ENCODE data around the gene PEAR1.
A peak's percentile ranks its signal among the peaks of the same experiment; 100 is the strongest.
"Not testable (repeated sequence)": the region's sequence is repeated elsewhere in the genome, so short reads cannot be mapped to it uniquely, and the experiment has no call there.

Gene PEAR1

DNA sequence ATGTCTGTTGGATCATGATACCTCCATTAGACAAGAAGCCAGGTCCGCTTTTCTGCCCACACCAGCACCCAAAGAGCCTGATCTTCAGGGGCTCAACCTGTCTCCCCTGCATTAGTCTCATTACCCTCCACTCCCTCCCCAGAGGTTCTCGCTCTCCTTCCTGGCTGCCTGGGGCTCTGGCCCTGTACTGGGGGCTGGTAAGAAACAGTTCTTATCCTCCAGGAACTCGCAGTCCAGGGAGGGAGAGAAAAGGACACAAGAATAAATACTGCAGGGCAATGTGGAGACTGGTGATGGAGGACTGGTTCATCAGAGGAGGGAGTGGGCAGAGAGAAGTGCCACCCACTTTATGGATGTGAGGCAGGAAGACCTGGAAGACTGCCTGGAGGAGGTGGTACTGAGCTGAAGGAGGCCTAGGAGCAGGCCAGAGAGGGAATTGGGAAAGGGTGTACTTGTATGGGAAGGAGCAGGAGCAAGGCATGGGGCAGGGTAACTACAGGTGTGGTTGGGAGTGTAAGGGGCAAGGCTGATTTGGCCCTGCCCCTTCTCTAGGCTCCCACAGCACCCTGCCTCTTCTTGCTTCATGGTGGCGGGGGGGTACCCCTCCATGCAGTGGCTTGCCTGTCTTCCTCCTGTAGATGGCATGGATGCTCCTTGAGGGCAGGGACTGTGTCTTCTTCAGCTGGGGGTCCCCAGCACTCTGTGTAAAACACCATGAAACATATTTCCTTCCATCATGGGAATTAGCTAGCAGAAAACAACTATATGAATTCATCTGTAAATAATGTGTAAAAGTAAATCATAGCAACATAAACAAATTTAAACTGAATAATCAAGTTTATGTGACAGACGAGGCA, 31.9 kb downstream of the PEAR1 start:
- POLR2A ChIA-PET, result interaction anchor here (1.4 kb wide), 1 partner anchor 25 kb away, joined by 3 read pairs; no protein-coding TSS in a partner anchor
- DNase-seq (ENCODE audit: extremely low spot score), result no peak
- TF ChIP-seq L3MBTL2 (conservative IDR thresholded peaks at IDR 0.05) (no peak), HDGF (IDR thresholded peaks at IDR 0.05; ENCODE audit: borderline replicate concordance) (no peak), ZNF384 (IDR thresholded peaks at IDR 0.05) (no peak)
- CTCF ChIA-PET, result interaction anchor here (0.5 to 1.4 kb wide), 5 partner anchors 7 to 236 kb away, joined by 3 to 5 read pairs (median 4); no protein-coding TSS in a partner anchor

DNA sequence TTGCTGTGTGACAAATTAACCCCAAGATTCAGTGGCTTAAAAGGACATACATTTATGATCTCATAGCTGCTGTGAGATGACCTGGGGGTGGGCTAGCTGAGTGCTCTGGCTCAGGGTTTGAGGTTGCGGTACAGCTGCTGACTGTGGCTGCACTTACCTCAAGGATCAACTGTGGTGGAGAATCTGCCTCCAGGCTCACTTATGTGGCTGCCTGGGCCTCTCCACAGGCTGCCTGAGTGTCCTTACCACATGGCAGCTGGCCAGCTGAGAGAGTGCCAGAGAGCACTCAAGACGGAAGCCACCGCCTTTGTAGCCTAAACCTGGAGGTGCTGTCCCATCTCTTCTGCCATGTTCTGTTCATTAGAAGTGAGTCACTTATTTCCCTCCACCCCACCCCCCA, 32.7 kb downstream of the PEAR1 start:
- TF ChIP-seq, protein P1, sequence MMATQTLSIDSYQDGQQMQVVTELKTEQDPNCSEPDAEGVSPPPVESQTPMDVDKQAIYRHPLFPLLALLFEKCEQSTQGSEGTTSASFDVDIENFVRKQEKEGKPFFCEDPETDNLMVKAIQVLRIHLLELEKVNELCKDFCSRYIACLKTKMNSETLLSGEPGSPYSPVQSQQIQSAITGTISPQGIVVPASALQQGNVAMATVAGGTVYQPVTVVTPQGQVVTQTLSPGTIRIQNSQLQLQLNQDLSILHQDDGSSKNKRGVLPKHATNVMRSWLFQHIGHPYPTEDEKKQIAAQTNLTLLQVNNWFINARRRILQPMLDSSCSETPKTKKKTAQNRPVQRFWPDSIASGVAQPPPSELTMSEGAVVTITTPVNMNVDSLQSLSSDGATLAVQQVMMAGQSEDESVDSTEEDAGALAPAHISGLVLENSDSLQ (IDR thresholded peaks at IDR 0.05), result no peak
- TF ChIP-seq SUZ12 (IDR thresholded peaks at IDR 0.05) (no peak), SP1 (IDR thresholded peaks at IDR 0.05) (no peak), L3MBTL2 (conservative IDR thresholded peaks at IDR 0.05) (no peak), TARDBP (IDR thresholded peaks at IDR 0.05) (no peak), FOXM1 (IDR thresholded peaks at IDR 0.05; ENCODE audit: borderline replicate concordance) (no peak), LEF1 (IDR thresholded peaks at IDR 0.05; ENCODE audit: borderline replicate concordance) (no peak), FOXA1 (IDR thresholded peaks at IDR 0.05) (no peak), NFRKB (IDR thresholded peaks at IDR 0.05) (no peak), BHLHE40 (IDR thresholded peaks at IDR 0.05; ENCODE audit: borderline replicate concordance) (no peak), ELF4 (IDR thresholded peaks at IDR 0.05) (no peak), FOXK2 (IDR thresholded peaks at IDR 0.05) (no peak), ZNF384 (IDR thresholded peaks at IDR 0.05) (no peak)
- no peak for DNase-seq (ENCODE audit: extremely low spot score)
- CTCF ChIA-PET, result interaction anchor here (0.5 to 1.4 kb wide), 5 partner anchors 8 to 237 kb away, joined by 3 to 5 read pairs (median 4); no protein-coding TSS in a partner anchor
- POLR2A ChIA-PET, result interaction anchor here (1.1 to 1.4 kb wide), 2 partner anchors 16 to 25 kb away, joined by 3 to 4 read pairs; no protein-coding TSS in a partner anchor

DNA sequence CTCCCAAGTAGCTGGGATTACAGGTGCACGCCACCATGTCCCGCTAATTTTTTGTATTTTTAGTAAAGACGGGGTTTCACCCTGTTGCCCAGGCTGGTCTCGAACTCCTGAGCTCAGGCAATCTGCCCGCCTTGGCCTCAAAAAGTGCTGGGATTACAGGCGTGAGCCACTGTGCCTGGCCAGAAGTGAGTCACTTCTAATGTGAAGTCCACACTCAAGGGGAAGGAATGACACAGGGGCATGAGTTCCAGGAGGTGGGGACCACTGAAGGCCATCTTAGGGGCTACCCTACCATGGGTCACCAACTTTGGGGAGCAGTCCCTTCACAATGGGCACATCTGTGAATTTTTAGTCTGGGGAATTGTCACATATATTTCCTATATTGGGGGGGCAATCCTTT, 33.2 kb downstream of the PEAR1 start:
- ChIA-PET POLR2A (interaction anchor here (1.1 to 1.4 kb wide), 2 partner anchors 16 to 26 kb away, joined by 3 to 4 read pairs; no protein-coding TSS in a partner anchor), CTCF (interaction anchor here (0.9 to 1.8 kb wide), 4 partner anchors 10 to 237 kb away, joined by 4 to 8 read pairs (median 4); no protein-coding TSS in a partner anchor)
- DNase-seq (ENCODE audit: extremely low spot score), result not testable (repeated sequence)

DNA sequence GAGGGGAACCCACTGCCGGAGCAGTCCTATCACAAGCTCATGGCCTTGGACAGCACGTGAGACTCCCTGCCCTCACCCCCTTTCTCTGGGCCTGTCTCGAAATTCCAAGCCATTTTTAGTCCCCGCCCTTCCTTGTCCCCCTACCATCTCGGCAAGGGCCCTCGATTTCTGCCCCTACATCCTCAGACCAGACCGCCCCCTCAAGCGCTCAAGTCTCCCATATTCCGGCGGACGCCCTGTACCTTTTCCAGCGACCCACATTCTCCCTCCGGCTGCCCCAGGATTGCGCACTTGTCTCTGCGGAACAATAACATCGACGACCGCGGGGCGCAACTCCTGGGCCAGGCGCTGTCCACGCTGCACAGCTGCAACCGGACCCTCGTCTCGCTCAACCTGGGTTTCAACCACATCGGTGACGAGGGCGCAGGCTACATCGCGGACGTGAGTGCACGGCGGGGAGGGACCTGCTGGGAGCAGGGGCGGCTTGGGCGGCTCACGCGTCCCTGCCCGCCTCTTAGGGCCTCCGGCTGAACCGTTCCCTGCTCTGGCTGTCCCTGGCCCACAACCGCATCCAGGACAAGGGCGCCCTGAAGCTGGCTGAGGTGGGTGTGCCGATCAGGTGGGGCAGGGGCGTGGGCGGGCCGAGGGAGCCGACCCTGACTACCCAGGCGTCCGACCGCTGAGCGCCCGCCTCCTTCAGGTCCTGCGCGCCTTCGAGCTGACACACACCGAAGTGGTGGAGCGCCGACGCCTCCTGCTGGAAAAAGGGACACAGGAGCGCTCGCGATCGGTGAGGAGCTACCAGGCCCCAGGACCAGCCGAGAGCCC, 33.9 kb downstream of the PEAR1 start:
- ChIA-PET POLR2A (interaction anchor here (1.0 kb wide), 1 partner anchor 35 kb away, joined by 3 read pairs; no protein-coding TSS in a partner anchor), CTCF (interaction anchor here (0.6 to 1.8 kb wide), 31 partner anchors 7 to 238 kb away, joined by 3 to 35 read pairs (median 4); no protein-coding TSS in a partner anchor)
- peak; percentile 89 for DNase-seq (ENCODE audit: extremely low spot score)
- TF ChIP-seq FOXK2 (IDR thresholded peaks at IDR 0.05) (no peak), BHLHE40 (IDR thresholded peaks at IDR 0.05; ENCODE audit: borderline replicate concordance) (no peak), HDGF (IDR thresholded peaks at IDR 0.05; ENCODE audit: borderline replicate concordance) (0 out of 2 replicates have a peak, but pooled peaks have one; percentile 27), L3MBTL2 (conservative IDR thresholded peaks at IDR 0.05) (no peak)

DNA sequence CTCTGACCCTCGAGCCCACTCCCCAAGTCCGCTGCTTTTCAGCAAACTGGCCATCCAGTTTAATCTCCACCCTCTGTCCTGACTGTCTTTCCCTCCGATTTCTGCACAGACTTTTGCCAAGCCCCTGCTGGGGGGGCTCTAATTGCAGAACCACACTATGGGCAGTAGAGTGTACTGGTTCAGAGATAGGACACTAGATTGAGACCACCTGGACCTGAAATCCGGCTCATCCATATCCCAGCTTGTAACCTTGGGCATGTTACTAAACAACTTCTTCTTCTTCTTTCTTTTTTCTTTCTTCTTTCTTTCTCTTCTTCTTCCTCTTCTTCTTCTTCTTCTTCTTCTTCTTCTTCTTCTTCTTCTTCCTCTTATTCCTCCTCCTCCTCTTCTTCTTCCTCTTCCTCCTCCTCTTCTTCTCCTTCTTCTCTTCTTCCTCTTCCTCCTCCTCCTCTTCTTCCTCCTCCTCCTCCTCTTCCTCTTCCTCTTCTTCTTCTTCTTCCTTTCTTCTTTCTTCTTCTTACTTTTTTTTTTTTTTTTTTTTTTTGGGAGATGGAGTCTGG, 34.6 kb downstream of the PEAR1 start:
- no peak for TF ChIP-seq FOXK2 (IDR thresholded peaks at IDR 0.05)
- no peak for TF ChIP-seq FOXM1 (IDR thresholded peaks at IDR 0.05; ENCODE audit: borderline replicate concordance)
- no peak for TF ChIP-seq SP1 (IDR thresholded peaks at IDR 0.05)
- no peak for TF ChIP-seq BHLHE40 (IDR thresholded peaks at IDR 0.05; ENCODE audit: borderline replicate concordance)
- no peak for TF ChIP-seq TARDBP (IDR thresholded peaks at IDR 0.05)
- no peak for TF ChIP-seq ARNT (IDR thresholded peaks at IDR 0.05)
- TF ChIP-seq FOXA1 (IDR thresholded peaks at IDR 0.05), result no peak
- no peak for TF ChIP-seq LEF1 (IDR thresholded peaks at IDR 0.05; ENCODE audit: borderline replicate concordance)
- TF ChIP-seq NFRKB (IDR thresholded peaks at IDR 0.05), result no peak
- TF ChIP-seq HDGF (IDR thresholded peaks at IDR 0.05; ENCODE audit: borderline replicate concordance), result no peak
- no peak for TF ChIP-seq ELF4 (IDR thresholded peaks at IDR 0.05)
- no peak for TF ChIP-seq CTBP1 (IDR thresholded peaks at IDR 0.05; ENCODE audit: borderline replicate concordance)
- TF ChIP-seq L3MBTL2 (conservative IDR thresholded peaks at IDR 0.05), result no peak
- TF ChIP-seq ZNF384 (IDR thresholded peaks at IDR 0.05), result no peak
- TF ChIP-seq, protein P1 (IDR thresholded peaks at IDR 0.05), result no peak
- DNase-seq (ENCODE audit: extremely low spot score), result no peak
- POLR2A ChIA-PET, result interaction anchor here (1.0 kb wide), 1 partner anchor 36 kb away, joined by 3 read pairs; no protein-coding TSS in a partner anchor
- CTCF ChIA-PET, result interaction anchor here (0.6 to 1.8 kb wide), 31 partner anchors 8 to 239 kb away, joined by 3 to 35 read pairs (median 4); no protein-coding TSS in a partner anchor

DNA sequence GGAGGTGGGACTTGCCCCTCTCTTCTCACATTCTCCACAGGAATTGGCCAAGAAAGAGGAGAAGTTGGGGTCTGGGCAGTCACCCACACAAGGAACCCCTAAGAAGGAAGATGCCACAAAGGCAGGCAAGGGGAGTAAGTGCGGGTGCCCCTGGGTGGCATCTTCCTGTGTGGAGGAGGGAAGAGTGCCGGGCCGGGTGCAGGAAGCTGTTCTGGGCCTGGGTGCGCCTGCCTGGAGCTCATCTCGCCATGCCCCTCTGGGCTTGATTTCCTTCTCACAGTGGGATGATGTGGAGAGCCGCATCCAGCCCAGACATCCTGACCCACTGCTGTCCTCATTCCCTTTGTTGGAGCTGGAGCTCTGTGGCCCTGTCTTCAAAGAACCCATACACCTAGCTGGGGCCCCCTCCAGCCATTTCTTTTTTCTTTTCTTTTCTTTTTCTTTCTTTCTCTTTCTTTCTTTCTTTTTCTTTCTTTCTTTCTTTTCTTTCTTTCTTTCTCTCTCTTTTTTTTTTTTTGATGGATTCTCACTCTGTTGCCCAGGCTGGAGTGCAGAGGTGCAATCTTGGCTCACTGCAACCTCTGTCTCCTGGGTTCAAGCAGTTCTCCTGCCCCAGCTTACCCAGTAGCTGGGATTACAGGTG, 36.2 kb downstream of the PEAR1 start:
- TF ChIP-seq NFRKB (IDR thresholded peaks at IDR 0.05) (no peak), ZNF384 (IDR thresholded peaks at IDR 0.05) (no peak), ARNT (IDR thresholded peaks at IDR 0.05) (no peak), LEF1 (IDR thresholded peaks at IDR 0.05; ENCODE audit: borderline replicate concordance) (no peak), SUZ12 (IDR thresholded peaks at IDR 0.05) (no peak), HDGF (IDR thresholded peaks at IDR 0.05; ENCODE audit: borderline replicate concordance) (no peak), FOXM1 (IDR thresholded peaks at IDR 0.05; ENCODE audit: borderline replicate concordance) (no peak)
- TF ChIP-seq, protein P1 (IDR thresholded peaks at IDR 0.05), result no peak
- DNase-seq (ENCODE audit: extremely low spot score), result no peak
- ChIA-PET CTCF (interaction anchor here (1.3 to 1.7 kb wide), 3 partner anchors 38 to 145 kb away, joined by 3 to 4 read pairs (median 4); no protein-coding TSS in a partner anchor), POLR2A (no interaction called here)
